WERI-Rb-1 (cell line): ENCODE results near the gene ACOX3.

Experiments
- DNase-seq: peaks from one replicate; pipeline ENCODE4 v3.0.0-alpha.2; 2020
- H3K27ac ChIP-seq: fragments of 250-450 bp; sonication (Bioruptor Pico); 2 replicates; pipeline ENCODE4 v1.5.1; 2020; ENCODE audit warnings: mild to moderate bottlenecking, moderate library complexity
- H3K27me3 ChIP-seq: fragments of 250-450 bp; sonication (Bioruptor Pico); 2 replicates; pipeline ENCODE4 v1.5.1; 2021; ENCODE audit warnings: mild to moderate bottlenecking, low read depth, moderate library complexity; ENCODE audit not compliant: insufficient read depth, severe bottlenecking
- H3K36me3 ChIP-seq: fragments of 250-450 bp; sonication (Bioruptor Pico); 2 replicates; pipeline ENCODE4 v1.5.1; 2020; ENCODE audit warnings: mild to moderate bottlenecking, moderate library complexity
- H3K4me3 ChIP-seq: 2 replicates; pipeline ENCODE4 v1.5.1; 2011; ENCODE audit warnings: low read depth, mild to moderate bottlenecking, control low read depth, low read length
- H3K9me3 ChIP-seq: fragments of 250-450 bp; sonication (Bioruptor Pico); 2 replicates; pipeline ENCODE4 v1.5.1; 2021; ENCODE audit warnings: mild to moderate bottlenecking, moderate library complexity; ENCODE audit not compliant: severe bottlenecking
- CTCF ChIP-seq: IDR thresholded peaks from 2 replicates; pipeline ENCODE4 v1.5.1; 2011; ENCODE audit warnings: low read depth, mild to moderate bottlenecking, control low read depth, inconsistent platforms, low read length

The ACOX3 gene

DNA sequence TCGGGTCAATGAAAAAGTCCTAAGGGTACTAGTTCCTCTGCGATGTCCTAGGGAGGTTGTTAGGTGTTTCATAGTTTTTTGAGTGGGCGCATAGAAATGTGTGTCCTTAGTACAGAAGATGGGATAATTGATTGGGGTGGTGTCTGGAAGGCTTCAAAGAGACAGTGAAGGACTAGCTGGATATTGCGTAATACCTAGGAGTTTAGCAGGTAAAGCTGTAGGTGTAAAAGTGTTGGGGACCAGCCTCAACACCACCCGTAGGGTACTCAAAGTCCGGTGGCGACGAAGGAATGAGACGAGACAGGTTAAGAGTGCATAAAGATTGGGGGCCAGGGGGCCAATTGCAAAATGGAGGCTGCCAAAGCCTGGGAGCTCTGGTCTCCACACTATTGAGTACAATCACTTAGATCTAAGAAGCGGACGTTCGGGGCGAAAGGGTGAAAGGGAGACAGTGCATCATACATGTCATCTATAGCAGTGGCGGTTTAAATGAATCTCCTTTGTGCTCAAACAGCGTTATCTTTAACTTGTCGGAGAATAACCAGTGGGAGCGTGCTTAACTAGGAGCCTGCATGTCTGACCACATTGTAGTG, 1.1 kb upstream of the ACOX3 start:
- Histone ChIP-seq H3K36me3 (peaks cover 12% of the 10 kb centered on the region), H3K4me3 (peak overlapping the region; percentile 76), H3K9me3 (peaks cover 2% of the 10 kb centered on the region), H3K27me3 (no peaks in the 10 kb centered on the region), H3K27ac (no peak overlapping the region)
- DNase-seq: no peak
- no peak for TF ChIP-seq CTCF

GRCh38 chr4:8439914-8440491, 520 bp downstream of the ACOX3 start:
- no peak for TF ChIP-seq CTCF
- H3K27me3 ChIP-seq: no peaks in the 10 kb centered on the region
- peak; percentile 37 for DNase-seq
- H3K36me3 ChIP-seq: peaks cover 6% of the 10 kb centered on the region
- H3K27ac ChIP-seq: peak overlapping the region; percentile 85
- peak overlapping the region; percentile 76 for H3K4me3 ChIP-seq
- peaks cover 2% of the 10 kb centered on the region for H3K9me3 ChIP-seq

DNA sequence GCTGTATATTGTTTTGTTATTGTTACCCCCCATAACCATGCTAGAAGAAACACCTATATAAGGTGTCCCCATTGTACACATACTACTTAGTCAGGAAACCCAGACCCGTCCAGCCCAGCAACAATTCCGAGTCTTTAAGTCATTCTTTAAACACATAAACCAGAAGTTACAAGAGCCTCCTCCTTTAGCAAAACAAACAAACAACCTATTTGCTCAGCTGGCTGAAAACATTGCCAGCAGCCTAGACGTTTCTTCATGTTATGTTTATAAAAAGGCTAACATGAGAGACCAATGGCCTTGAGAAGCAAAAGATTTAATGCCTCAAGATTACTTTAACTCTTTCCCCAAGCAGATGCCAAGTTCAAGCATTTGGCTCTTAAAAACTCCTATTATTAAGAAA, 1.4 kb downstream of the ACOX3 start:
- Histone ChIP-seq H3K36me3 (peaks cover 6% of the 10 kb centered on the region), H3K4me3 (no peak overlapping the region), H3K9me3 (peaks cover 2% of the 10 kb centered on the region), H3K27me3 (no peaks in the 10 kb centered on the region), H3K27ac (no peak overlapping the region)
- no peak for TF ChIP-seq CTCF
- no peak for DNase-seq

GRCh38 chr4:8438743-8439142, 1.8 kb downstream of the ACOX3 start:
- Histone ChIP-seq H3K4me3 (no peak overlapping the region), H3K36me3 (peaks cover 6% of the 10 kb centered on the region), H3K9me3 (peaks cover 2% of the 10 kb centered on the region), H3K27ac (no peak overlapping the region), H3K27me3 (no peaks in the 10 kb centered on the region)
- no peak for TF ChIP-seq CTCF
- no peak for DNase-seq

GRCh38 chr4:8437281-8437680, 3.2 kb downstream of the ACOX3 start:
- Histone ChIP-seq H3K4me3 (0 out of 2 replicates have a peak overlapping the region, but pooled peaks have one; percentile 9), H3K36me3 (no peaks in the 10 kb centered on the region), H3K9me3 (peaks cover 2% of the 10 kb centered on the region), H3K27me3 (no peaks in the 10 kb centered on the region), H3K27ac (peak overlapping the region; percentile 54)
- TF ChIP-seq CTCF: 0 out of 2 replicates have a peak, but pooled peaks have one; percentile 11
- DNase-seq: peak; percentile 33
